OCI-LY7 (cell line): ENCODE measurements around the gene PTH1R. TPM values are rescaled to one million over a fixed set of nuclear protein-coding genes. Genes with fewer than 3 reads are reported as not detected.

Experiments
- BruUV-seq: library from RNA; stranded (reverse); fragments of 400-500 nt; replicated peaks from 2 replicates; lab custom pipeline; 2021; lab: Mats Ljungman, UMichigan
- CTCF ChIA-PET: fragments of 300-600 bp; sonication (Branson Sonifier 250); formaldehyde crosslinking; loops from one replicate; lab custom pipeline; 2022; ENCODE audit warnings: antibody characterized with exemption; ENCODE audit not compliant: unreplicated experiment; lab: Charles Lee
- POLR2A ChIA-PET: fragments of 300-600 bp; sonication (Branson Sonifier 250); formaldehyde crosslinking; loops from one replicate; lab custom pipeline; 2022; ENCODE audit warnings: antibody characterized with exemption; lab: Charles Lee
- DNase-seq: peaks from one replicate; pipeline ENCODE4 v3.0.0-alpha.2; 2015; ENCODE audit warnings: low spot score
- H2AFZ ChIP-seq: fragments of 200-600 bp; sonication (generic), shearing (Covaris generic); 2 replicates; pipeline ENCODE4 v1.6.1; 2014; ENCODE audit warnings: mild to moderate bottlenecking, antibody characterized with exemption, low read length, moderate library complexity
- H3K27ac ChIP-seq: fragments of 200-600 bp; sonication (generic); 2 replicates; pipeline ENCODE4 v1.5.1; 2014; ENCODE audit warnings: mixed run types, low read depth, mild to moderate bottlenecking, moderate library complexity, low read length, inconsistent platforms; ENCODE audit not compliant: poor library complexity, severe bottlenecking
- H3K36me3 ChIP-seq: fragments of 200-600 bp; sonication (generic); 2 replicates; pipeline ENCODE4 v1.6.1; 2014; ENCODE audit warnings: mild to moderate bottlenecking, antibody characterized with exemption, low read length, moderate library complexity, mixed read lengths; ENCODE audit not compliant: insufficient read depth
- H3K4me1 ChIP-seq: fragments of 200-600 bp; sonication (generic); 2 replicates; pipeline ENCODE4 v1.5.1; 2014; ENCODE audit warnings: mild to moderate bottlenecking, low read length; ENCODE audit not compliant: insufficient read depth, poor library complexity, severe bottlenecking
- H3K4me2 ChIP-seq: fragments of 200-600 bp; sonication (generic); 2 replicates; pipeline ENCODE4 v1.6.1; 2014; ENCODE audit warnings: mild to moderate bottlenecking, low read length
- H3K4me3 ChIP-seq: fragments of 200-600 bp; sonication (generic); 2 replicates; pipeline ENCODE4 v1.5.1; 2014; ENCODE audit warnings: mild to moderate bottlenecking, low read depth, low read length; ENCODE audit not compliant: poor library complexity, severe bottlenecking
- H3K79me2 ChIP-seq: fragments of 200-600 bp; sonication (generic); 2 replicates; pipeline ENCODE4 v1.6.1; 2016; ENCODE audit warnings: low read depth, mild to moderate bottlenecking, low read length, moderate library complexity, mixed read lengths; ENCODE audit not compliant: insufficient read depth
- H3K9me2 ChIP-seq: fragments of 200-600 bp; sonication (generic); 2 replicates; pipeline ENCODE4 v1.6.1; 2016; ENCODE audit warnings: mild to moderate bottlenecking, low read length, mixed read lengths; ENCODE audit not compliant: insufficient read depth
- H3K9me3 ChIP-seq: fragments of 200-600 bp; sonication (generic); 2 replicates; pipeline ENCODE4 v1.6.1; 2014; ENCODE audit warnings: mild to moderate bottlenecking, mixed run types, low read length, mixed read lengths
- H4K20me1 ChIP-seq: fragments of 200-600 bp; sonication (generic); 2 replicates; pipeline ENCODE4 v1.6.1; 2014; ENCODE audit warnings: mild to moderate bottlenecking, antibody characterized with exemption, low read length, moderate library complexity, mixed read lengths; ENCODE audit not compliant: insufficient read depth
- EZH2phosphoT487 ChIP-seq: fragments of 200-600 bp; sonication (generic); IDR thresholded peaks from 2 replicates; pipeline ENCODE4 v1.6.1; 2018; ENCODE audit warnings: low read depth, borderline replicate concordance, mild to moderate bottlenecking, mixed run types, antibody characterized with exemption, low read length, moderate library complexity, mixed read lengths
- intact Hi-C: fragments of 100-400 bp; cut with micrococcal nuclease; formaldehyde crosslinking; loops from one replicate; pipeline ENCODE4 v1.10.0; 2022; ENCODE audit not compliant: unreplicated experiment
- total RNA-seq, 2 experiments: library from RNA; depleted of rRNA in 1 of 2; stranded (reverse); fragments of >200 nt in 1 of 2; shearing (Covaris generic) in 1 of 2; gene quantifications; 2 replicates each; pipeline ENCODE4 v1.2.3, GENCODE V29; 2014 to 2022
- TF ChIP-seq, protein P1 (sequence below): fragments of 200-600 bp; sonication (generic); conservative IDR thresholded peaks from 2 replicates; pipeline ENCODE4 v1.5.1; 2014; ENCODE audit warnings: mild to moderate bottlenecking, antibody characterized with exemption, low read length, moderate library complexity, mixed read lengths

The PTH1R gene
- total RNA-seq, 2 experiments from 2014 or later, result not detected

DNA sequence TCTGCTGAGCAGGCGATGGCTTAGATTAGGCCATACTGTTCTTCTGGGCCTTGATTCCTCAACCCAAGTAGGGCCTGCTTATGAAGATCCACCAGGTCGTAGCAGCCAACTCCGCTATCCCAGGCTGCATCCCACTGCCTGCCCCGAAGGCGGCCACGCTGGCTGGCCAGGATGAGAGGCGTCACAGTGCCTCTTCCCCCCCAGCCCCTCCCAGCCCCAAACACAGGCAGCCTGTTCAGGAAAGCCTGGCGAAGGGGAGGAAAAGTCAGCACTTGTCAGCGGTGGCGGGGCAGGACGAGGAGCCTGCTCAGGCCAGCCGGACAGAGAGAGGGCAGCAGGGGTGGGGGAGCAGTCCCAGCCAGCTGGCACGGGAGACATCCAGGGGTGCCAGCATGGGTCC is 11.2 kb downstream of the PTH1R start:
- no peak for TF ChIP-seq EZH2phosphoT487
- TF ChIP-seq, protein P1, sequence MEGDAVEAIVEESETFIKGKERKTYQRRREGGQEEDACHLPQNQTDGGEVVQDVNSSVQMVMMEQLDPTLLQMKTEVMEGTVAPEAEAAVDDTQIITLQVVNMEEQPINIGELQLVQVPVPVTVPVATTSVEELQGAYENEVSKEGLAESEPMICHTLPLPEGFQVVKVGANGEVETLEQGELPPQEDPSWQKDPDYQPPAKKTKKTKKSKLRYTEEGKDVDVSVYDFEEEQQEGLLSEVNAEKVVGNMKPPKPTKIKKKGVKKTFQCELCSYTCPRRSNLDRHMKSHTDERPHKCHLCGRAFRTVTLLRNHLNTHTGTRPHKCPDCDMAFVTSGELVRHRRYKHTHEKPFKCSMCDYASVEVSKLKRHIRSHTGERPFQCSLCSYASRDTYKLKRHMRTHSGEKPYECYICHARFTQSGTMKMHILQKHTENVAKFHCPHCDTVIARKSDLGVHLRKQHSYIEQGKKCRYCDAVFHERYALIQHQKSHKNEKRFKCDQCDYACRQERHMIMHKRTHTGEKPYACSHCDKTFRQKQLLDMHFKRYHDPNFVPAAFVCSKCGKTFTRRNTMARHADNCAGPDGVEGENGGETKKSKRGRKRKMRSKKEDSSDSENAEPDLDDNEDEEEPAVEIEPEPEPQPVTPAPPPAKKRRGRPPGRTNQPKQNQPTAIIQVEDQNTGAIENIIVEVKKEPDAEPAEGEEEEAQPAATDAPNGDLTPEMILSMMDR, result no peak

GRCh38 chr3:46889381-46890110 is 12.0 kb downstream of the PTH1R start:
- CTCF ChIA-PET, result no interaction called here
- Histone ChIP-seq H3K4me1 (no peaks in the 10 kb centered on the region), H2AFZ (no peak overlapping the region), H3K9me3 (no peaks in the 10 kb centered on the region), H3K36me3 (no peaks in the 10 kb centered on the region), H3K79me2 (no peaks in the 10 kb centered on the region), H3K4me3 (no peak overlapping the region), H4K20me1 (no peaks in the 10 kb centered on the region), H3K9me2 (no peaks in the 10 kb centered on the region), H3K4me2 (no peak overlapping the region), H3K27ac (no peak overlapping the region)
- POLR2A ChIA-PET, result no interaction called here
- intact Hi-C loops, result no loop called here
- no peak for DNase-seq
- BruUV-seq, result no TSS peak
- TF ChIP-seq, protein P1, result no peak
- TF ChIP-seq EZH2phosphoT487, result no peak

More for the DNA sequence above, 11.2 kb downstream of the PTH1R start:
- Histone ChIP-seq H3K27ac (no peak overlapping the region), H3K4me2 (no peak overlapping the region), H3K4me1 (no peaks in the 10 kb centered on the region), H3K9me3 (no peaks in the 10 kb centered on the region), H3K4me3 (no peak overlapping the region), H3K79me2 (no peaks in the 10 kb centered on the region), H3K36me3 (no peaks in the 10 kb centered on the region), H4K20me1 (no peaks in the 10 kb centered on the region), H2AFZ (no peak overlapping the region), H3K9me2 (no peaks in the 10 kb centered on the region)
- POLR2A ChIA-PET, result no interaction called here
- DNase-seq, result no peak
- intact Hi-C loops, result no loop called here
- BruUV-seq, result no TSS peak
- CTCF ChIA-PET, result no interaction called here

DNA sequence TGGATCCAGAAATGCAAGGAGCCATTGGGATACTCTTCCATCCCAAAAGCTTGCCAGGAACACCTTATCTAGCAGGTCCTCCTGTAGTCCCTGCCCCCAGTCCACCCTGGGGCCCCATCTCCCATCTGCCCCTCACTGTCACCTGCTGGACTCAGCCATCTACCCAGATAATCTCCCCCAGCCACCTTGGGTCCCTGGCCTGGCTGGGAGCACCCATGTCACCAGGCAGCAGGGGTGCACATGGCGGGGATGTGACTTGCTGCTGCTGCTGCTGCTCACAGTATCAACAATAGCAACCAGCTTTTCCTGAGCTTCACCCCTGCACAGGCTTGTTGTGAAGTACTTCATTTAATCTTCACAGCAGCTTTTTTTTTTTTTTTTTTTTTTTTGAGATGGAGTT is 12.6 kb downstream of the PTH1R start:
- Histone ChIP-seq H3K36me3 (no peaks in the 10 kb centered on the region), H3K4me3 (no peak overlapping the region), H2AFZ (no peak overlapping the region), H3K4me2 (no peak overlapping the region), H3K27ac (no peak overlapping the region), H3K4me1 (no peaks in the 10 kb centered on the region), H4K20me1 (no peaks in the 10 kb centered on the region), H3K9me2 (no peaks in the 10 kb centered on the region), H3K79me2 (no peaks in the 10 kb centered on the region), H3K9me3 (no peaks in the 10 kb centered on the region)
- TF ChIP-seq, protein P1, result no peak
- TF ChIP-seq EZH2phosphoT487, result no peak
- POLR2A ChIA-PET, result no interaction called here
- CTCF ChIA-PET, result no interaction called here
- no peak for DNase-seq
- no TSS peak for BruUV-seq
- intact Hi-C loops, result no loop called here
